ENCODE measurements around the gene TSPAN2.

DNA sequence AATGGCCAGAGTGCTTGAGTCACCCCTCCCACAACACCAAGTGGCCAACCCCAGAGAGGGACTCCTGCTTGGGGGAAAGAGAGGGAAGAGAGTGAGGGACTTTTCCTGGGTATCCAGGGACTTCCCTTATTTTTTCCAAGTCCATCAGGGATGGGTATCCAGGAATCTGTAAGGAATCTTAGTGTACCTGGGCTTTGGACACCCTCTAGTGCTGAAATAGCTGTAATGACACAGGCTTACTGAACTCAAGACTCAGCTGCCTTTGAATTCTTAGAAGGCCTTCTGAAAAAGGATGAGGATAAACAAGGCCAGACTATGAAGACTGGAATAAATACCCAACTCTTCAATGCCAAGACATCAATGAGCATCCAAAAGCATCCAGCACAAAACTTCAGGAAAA lies 47.6 kb downstream of the TSPAN2 start:
- TF ChIP-seq, protein P1, sequence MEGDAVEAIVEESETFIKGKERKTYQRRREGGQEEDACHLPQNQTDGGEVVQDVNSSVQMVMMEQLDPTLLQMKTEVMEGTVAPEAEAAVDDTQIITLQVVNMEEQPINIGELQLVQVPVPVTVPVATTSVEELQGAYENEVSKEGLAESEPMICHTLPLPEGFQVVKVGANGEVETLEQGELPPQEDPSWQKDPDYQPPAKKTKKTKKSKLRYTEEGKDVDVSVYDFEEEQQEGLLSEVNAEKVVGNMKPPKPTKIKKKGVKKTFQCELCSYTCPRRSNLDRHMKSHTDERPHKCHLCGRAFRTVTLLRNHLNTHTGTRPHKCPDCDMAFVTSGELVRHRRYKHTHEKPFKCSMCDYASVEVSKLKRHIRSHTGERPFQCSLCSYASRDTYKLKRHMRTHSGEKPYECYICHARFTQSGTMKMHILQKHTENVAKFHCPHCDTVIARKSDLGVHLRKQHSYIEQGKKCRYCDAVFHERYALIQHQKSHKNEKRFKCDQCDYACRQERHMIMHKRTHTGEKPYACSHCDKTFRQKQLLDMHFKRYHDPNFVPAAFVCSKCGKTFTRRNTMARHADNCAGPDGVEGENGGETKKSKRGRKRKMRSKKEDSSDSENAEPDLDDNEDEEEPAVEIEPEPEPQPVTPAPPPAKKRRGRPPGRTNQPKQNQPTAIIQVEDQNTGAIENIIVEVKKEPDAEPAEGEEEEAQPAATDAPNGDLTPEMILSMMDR (IDR thresholded peaks at IDR 0.05; ENCODE audit: insufficient read depth, low read length, poor library complexity, severe bottlenecking), result no peak
- TF ChIP-seq EZH2phosphoT487 (conservative IDR thresholded peaks at IDR 0.05; ENCODE audit: low read length), result no peak

Data from SU-DHL-6 (cell line).